Measurements from ENCODE around the gene MAGI2.

The MAGI2 gene

GRCh38 chr7:79453558-79454360, at the start of gene MAGI2:
TSS of gene MAGI2 (minus strand) at chr7:79453667. CDS start at chr7:79453320, 347 bp downstream.
- DNase-seq (ENCODE audit: low spot score) = peak; percentile 86

DNA sequence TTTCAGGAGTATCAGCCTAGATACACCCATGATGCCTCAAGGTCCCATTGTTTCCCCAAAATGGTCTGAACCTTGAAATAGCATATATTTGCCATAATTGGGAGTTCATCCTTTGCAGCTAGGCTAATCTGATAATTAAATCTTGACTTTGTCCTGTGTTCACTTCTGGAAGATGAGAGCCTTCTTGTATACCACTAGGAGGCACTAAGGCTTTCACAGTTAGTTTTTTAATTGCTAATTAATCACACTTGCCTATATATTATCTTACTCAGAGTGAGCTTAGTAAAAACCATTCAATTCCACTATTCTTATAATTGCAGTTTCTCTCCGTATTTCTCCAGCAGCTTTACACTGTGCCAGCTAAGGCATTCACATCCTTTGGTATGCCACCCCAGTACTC, 48.7 kb upstream of the MAGI2 start:
- no peak for DNase-seq (ENCODE audit: low spot score)

DNA sequence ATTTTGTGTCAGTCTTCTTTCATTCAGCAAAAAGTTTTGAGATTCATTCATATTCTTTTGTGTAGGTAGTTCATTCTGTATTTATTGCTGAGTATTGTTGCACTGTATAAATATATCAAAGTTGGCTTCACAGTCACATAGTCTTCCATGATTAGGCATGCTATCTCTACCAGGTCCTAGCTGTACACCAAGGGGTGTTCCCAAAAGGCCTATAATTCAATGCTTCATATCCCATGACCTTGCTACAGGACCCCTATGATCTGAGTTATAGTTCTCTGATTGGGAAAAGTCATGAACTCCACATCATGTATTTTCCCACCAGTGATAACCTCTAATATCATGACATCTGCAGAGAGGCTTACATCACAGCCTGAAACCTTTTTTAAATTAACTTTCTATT, 47.3 kb upstream of the MAGI2 start:
- DNase-seq (ENCODE audit: low spot score) = no peak

GRCh38 chr7:79497728-79498127, 44.3 kb upstream of the MAGI2 start:
- DNase-seq (ENCODE audit: low spot score) = no peak

DNA sequence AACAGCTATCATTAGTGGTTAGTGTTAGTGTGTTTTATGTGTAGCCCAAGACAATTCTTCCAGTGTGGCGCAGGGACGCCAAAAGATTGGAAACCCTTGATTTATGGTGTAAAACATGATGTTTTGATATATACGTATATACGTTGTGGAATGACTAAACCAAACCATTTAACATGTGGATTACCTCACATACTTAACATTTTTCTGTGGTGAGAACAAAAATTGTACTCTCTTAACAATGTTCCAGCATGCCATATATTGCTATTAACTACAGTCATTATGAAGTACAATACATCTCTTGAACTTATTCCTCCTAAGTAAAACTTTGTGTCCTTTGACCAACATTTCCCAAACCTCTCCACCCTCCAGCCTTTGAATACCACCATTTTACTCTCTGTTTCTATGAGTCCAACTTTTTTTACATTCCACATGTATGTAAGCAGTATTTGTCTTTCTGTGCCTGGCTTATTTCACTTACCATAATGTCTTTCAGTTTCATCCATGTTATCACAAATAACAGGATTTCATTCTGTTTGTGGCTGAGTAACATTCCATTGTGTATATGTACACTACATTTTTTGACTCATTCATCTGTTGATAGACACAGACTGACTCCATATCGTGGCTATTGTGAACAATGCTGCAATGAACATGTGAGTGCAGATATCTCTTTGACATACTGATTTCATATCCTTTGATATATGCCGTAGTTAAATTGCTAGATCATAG, 42.2 kb upstream of the MAGI2 start:
- DNase-seq (ENCODE audit: low spot score) = no peak

GRCh38 chr7:79494046-79494445, 40.6 kb upstream of the MAGI2 start:
- DNase-seq (ENCODE audit: low spot score) = no peak

- no peak for DNase-seq (ENCODE audit: low spot score)
Measured at GRCh38 chr7:79489371-79489770, 35.9 kb upstream of the MAGI2 start.

DNA sequence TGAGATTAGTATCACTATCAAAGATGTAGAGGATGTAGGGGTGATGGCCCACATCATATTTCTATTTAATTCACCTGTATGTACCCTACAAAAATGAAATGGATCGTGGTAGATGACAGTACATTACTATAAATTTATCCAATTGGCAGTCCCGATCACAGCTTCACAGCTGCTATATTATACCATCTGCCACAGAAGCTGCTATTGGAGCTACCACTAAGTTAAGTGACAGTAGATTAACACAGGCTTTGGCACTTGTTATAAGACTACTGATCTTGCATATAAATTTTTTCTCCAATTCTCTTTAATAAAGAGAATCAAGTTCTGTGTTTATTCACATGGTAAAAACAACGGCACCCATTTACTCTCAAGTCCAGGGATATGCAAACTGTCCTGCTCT, 24.9 kb upstream of the MAGI2 start:
- no peak for DNase-seq (ENCODE audit: low spot score)

GRCh38 chr7:79475455-79475854, 22.0 kb upstream of the MAGI2 start:
- no peak for DNase-seq (ENCODE audit: low spot score)

- no peak for DNase-seq (ENCODE audit: low spot score)
Measured at GRCh38 chr7:79471699-79472098, 18.2 kb upstream of the MAGI2 start.

- DNase-seq (ENCODE audit: low spot score) = no peak
Measured at GRCh38 chr7:79471283-79471682, 17.8 kb upstream of the MAGI2 start.

- DNase-seq (ENCODE audit: low spot score) = no peak
Measured at GRCh38 chr7:79465551-79465950, 12.1 kb upstream of the MAGI2 start.

DNA sequence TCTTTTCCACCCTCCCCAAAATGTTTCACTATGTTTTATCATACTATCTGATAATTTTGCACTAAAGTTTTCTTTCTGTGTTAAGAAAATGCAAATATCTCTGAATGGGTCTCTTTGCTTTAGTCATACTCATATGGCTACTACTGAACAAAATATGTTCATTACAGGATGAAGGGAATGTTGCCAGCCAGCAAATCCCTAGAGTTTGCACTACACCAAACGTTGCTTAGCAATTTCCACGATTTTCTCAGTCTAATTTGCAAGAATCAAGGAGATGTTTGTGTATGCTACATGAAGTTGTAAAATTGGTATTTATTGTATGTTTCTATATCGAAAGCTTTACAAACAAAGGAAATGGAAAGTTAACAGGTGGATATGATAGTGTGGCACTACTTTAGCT, 10.6 kb upstream of the MAGI2 start:
- no peak for DNase-seq (ENCODE audit: low spot score)

- DNase-seq (ENCODE audit: low spot score) = no peak
Measured at GRCh38 chr7:79462390-79462789, 8.9 kb upstream of the MAGI2 start.

DNA sequence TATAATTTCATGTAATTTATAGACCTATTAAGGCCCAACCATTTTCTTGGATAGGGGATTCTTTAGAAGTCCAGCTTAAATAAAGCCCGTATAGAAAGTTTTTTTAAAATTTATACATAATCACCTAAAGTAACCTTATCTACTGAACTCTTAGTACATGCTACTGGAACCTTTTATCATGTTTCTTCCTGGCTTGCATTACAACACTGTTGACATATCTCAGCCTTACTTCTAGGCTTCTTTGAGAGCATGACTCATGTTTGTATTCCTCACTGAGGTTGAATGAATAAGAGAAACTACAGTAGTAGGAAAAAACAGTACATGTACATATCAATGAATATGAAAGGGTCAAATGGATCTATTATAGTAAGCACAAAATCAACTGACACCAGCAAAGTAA, 8.2 kb upstream of the MAGI2 start:
- no peak for DNase-seq (ENCODE audit: low spot score)

DNA sequence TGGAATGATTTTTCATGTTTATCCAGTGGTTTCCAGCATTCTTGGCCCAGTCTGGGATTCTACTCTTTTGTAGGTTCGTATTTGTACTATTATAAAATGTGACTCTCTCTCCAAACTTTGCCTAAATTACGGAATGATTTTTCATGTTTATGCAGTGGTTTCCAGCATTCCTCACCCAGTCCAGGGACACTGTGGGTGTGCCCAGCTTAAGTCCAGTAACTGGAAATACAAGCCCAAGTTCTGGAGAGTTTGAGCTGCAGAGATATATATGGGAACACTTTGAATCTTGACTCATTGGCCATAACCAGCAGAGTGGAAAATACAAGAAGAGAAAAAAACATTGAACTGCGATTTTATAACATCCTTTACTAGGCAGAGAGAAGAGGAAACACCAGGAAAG, 5.9 kb upstream of the MAGI2 start:
- DNase-seq (ENCODE audit: low spot score) = no peak

DNA sequence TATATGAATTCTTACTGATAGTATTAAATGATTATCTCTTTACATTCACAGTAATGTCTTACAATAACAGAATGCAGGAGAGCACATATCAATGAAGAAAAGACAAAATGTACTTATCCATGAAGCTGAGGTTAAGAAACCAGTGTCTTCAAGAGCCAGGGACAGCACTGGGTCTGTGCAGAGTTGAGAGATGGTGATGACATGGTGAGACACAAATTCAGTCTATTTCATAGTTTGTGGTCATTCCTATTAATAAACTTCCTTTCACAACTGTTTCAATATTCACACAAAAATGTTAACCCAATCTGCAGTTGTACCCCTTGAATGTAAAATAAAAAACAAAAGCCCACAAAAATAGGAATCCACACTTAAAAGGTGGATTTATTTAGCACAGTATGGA, 5.3 kb upstream of the MAGI2 start:
- DNase-seq (ENCODE audit: low spot score) = no peak

DNA sequence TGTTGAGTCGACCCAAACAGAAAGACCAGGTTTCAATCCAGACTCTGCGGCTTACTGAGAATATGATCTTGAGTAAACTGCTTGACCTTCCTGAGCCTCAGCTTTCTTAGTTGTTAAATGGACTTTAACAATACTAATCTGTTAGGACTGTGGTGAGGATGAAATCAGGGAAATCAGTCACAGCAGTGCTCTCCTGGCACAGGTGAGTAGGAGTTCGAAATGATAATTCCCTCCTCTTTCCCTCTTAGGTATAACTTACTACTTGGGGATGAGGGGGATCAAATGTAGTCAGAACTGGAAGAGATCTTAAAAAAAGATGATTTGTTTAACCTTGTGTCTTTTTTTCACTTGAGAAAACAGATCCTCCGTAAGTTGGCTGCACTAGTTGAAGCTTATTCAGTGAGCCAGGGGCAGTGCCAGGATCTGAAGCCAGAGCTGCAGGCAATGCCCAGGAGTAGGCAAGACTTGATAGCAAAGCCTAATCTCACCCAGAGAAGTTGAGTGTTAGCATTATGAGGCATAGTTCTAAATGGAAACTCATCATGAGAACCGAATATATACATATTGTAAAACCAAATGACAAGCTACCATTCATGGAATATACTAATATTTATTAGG, 1.8 kb upstream of the MAGI2 start:
- DNase-seq (ENCODE audit: low spot score) = peak; percentile 22

DNA sequence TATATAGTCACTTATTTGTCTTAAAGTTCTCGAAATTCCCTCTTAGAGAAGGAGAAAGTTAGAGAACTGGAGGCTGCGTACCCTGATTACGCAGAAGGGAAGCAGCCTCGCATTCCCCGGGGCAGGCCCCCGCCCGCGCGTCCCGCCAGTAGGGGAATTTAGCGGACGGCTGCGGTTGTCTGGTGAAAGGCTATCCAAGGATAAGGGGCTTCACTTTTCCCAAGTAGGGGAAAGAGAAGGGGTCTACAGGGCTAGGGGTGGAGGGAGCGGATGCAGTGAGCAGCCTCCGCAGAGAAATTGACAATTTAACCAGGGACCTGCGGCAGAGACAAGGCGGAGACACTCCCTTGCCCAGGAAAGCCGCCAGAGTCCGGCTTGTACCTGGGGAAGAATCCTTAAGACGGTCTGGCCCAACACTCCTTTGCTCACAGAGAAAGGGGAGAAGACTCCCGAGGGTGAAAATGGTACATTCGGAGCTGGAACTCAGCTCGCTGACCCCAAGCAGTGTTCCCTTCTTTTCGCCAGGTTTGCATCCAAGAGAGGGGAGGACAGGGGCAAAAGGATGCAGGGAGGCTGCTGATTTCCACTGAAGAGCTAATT, 994 bp upstream of the MAGI2 start:
- peak; percentile 58 for DNase-seq (ENCODE audit: low spot score)

GRCh38 chr7:79453266-79453557, 255 bp downstream of the MAGI2 start:
- no peak for DNase-seq (ENCODE audit: low spot score)

GRCh38 chr7:79452495-79453265, 787 bp downstream of the MAGI2 start:
- DNase-seq (ENCODE audit: low spot score) = peak; percentile 52

GRCh38 chr7:79452032-79452494, 1.4 kb downstream of the MAGI2 start:
- peak; percentile 89 for DNase-seq (ENCODE audit: low spot score)
